Stomach smooth muscle (tissue), 2 donors: Measurements from ENCODE around the gene PPP1R13B.
A peak's percentile ranks its signal among the peaks of the same experiment; 100 is the strongest.

Experiments used
- H3K27ac ChIP-seq: one replicate; pipeline ENCODE4 v1.7.0; 2013; ENCODE audit warnings: mild to moderate bottlenecking, low read length, inconsistent platforms
- H3K27me3 ChIP-seq, 2 donors: one replicate each; pipeline ENCODE4 v1.7.0; 2013; ENCODE audit warnings: low read length in 2 of 2; ENCODE audit not compliant: insufficient read depth in 2 of 2, control insufficient read depth in 1 of 2
- H3K36me3 ChIP-seq, 2 donors: one replicate each; pipeline ENCODE4 v1.7.0; 2013; ENCODE audit warnings: low read length in 2 of 2; ENCODE audit not compliant: control insufficient read depth in 2 of 2, insufficient read depth in 2 of 2
- H3K4me1 ChIP-seq: one replicate; pipeline ENCODE4 v1.7.0; 2013; ENCODE audit warnings: low read length; ENCODE audit not compliant: control insufficient read depth, insufficient read depth
- H3K4me3 ChIP-seq, 2 donors: one replicate each; pipeline ENCODE4 v1.7.0; 2013; ENCODE audit warnings: low read length in 2 of 2
- H3K9ac ChIP-seq, 2 donors: one replicate each; pipeline ENCODE4 v1.7.0; 2013; ENCODE audit warnings: low read length in 2 of 2, mild to moderate bottlenecking in 1 of 2
- H3K9me3 ChIP-seq, 2 donors: one replicate each; pipeline ENCODE4 v1.7.0; 2013; ENCODE audit warnings: low read length in 2 of 2; ENCODE audit not compliant: control insufficient read depth in 2 of 2
- donor health status: healthy.
- donor health status: Pancreatic carcinoma.

The PPP1R13B gene, protein sequence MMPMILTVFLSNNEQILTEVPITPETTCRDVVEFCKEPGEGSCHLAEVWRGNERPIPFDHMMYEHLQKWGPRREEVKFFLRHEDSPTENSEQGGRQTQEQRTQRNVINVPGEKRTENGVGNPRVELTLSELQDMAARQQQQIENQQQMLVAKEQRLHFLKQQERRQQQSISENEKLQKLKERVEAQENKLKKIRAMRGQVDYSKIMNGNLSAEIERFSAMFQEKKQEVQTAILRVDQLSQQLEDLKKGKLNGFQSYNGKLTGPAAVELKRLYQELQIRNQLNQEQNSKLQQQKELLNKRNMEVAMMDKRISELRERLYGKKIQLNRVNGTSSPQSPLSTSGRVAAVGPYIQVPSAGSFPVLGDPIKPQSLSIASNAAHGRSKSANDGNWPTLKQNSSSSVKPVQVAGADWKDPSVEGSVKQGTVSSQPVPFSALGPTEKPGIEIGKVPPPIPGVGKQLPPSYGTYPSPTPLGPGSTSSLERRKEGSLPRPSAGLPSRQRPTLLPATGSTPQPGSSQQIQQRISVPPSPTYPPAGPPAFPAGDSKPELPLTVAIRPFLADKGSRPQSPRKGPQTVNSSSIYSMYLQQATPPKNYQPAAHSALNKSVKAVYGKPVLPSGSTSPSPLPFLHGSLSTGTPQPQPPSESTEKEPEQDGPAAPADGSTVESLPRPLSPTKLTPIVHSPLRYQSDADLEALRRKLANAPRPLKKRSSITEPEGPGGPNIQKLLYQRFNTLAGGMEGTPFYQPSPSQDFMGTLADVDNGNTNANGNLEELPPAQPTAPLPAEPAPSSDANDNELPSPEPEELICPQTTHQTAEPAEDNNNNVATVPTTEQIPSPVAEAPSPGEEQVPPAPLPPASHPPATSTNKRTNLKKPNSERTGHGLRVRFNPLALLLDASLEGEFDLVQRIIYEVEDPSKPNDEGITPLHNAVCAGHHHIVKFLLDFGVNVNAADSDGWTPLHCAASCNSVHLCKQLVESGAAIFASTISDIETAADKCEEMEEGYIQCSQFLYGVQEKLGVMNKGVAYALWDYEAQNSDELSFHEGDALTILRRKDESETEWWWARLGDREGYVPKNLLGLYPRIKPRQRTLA

DNA sequence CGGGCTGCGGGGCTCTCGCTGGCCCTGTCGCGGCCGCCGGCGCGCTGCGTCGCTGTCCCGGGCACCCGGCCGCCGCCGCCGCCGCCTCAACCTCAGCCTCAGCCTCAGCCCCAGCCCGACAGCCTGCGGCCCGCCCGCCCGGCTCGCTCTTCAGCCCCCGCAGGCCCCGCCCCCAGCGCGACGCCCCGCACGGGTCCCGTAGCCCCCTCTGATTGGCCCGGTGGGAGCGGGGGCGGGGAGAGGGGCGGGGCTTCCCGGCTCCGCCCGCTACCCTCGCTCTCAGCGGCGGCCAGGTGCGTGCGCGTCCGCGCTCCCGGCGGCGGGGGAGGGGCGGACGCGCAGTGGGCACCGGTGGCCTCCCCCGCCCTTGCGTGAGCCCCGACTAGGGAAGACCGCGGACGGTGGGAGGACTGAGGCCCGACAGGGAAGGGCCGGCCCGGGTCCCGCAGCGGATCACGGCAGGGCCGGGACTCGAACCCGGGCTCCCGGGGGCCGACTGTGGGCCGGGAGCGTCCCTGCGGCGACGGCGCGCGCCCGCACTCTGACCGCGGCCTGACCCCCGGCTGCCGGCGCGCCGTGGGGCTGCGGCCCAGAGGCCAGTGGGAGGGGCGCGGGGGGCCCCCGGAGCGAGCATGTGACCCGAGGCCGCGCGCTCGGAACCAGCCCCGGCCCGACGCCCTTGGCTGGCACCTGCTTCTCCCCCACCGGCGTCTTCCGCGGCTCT, at the start of gene PPP1R13B:
TSS of gene PPP1R13B (minus strand) at position 125 of the 724 bp plus-strand sequence. CDS start 268 bp downstream, outside the sequence.
- H3K27ac ChIP-seq, result peak within 1 kb of the TSS; percentile 53
- H3K36me3 ChIP-seq, result no peaks in the 10 kb centered on the region
- H3K27me3 ChIP-seq, result no peaks in the 10 kb centered on the region
- H3K9me3 ChIP-seq, result no peaks in the 10 kb centered on the region
- peaks cover 15% of the 10 kb centered on the region for H3K4me1 ChIP-seq
- H3K4me3 ChIP-seq, result peak within 1 kb of the TSS; percentile 62 to 83
- peak within 1 kb of the TSS; percentile 51 to 55 for H3K9ac ChIP-seq

DNA sequence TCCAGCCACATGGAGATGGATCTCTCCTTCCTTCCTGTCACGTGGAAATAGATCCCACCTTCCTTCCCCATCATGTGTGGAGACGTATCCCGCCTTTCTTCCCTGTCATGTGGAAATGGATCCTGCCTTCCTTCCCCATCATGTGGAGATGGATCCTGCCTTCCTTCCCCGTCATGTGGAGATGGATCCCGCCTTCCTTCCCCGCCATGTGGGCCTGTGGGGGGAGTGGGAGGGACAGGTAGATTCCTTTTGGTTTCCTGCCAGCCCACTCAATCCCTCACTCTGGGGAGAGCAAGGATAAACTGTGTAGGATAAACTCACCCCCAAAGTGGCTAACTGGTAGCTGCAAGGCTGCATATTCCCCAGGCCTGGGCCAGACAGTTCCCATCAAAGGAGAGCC, 49.2 kb upstream of the PPP1R13B start:
- H3K4me1 ChIP-seq, result peaks cover 9% of the 10 kb centered on the region
- no peak overlapping the region for H3K4me3 ChIP-seq
- H3K9me3 ChIP-seq, result no peaks in the 10 kb centered on the region
- no peak overlapping the region for H3K9ac ChIP-seq
- H3K36me3 ChIP-seq, result no peaks in the 10 kb centered on the region
- H3K27ac ChIP-seq, result no peak overlapping the region
- no peaks in the 10 kb centered on the region for H3K27me3 ChIP-seq

DNA sequence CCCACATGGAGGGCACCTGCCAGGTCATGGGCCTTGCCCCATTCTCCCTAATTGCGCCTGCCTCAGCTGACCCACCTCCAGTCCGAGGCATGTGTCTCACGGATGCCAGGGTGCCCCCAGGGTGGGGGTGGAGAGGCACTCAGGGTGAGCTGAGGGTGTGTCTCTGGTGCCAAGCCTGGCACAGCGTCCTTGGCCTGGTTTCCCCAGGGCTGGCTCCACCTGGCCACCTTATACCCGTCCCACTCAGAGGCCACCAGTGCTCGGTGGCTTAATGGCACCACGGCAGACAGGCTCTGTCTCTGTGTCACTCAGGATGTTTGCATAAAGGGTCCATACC, 47.3 kb upstream of the PPP1R13B start:
- Histone ChIP-seq H3K9me3 (no peaks in the 10 kb centered on the region), H3K27ac (no peak overlapping the region), H3K4me3 (no peak overlapping the region), H3K27me3 (no peaks in the 10 kb centered on the region), H3K4me1 (peaks cover 9% of the 10 kb centered on the region), H3K36me3 (no peaks in the 10 kb centered on the region), H3K9ac (no peak overlapping the region)

DNA sequence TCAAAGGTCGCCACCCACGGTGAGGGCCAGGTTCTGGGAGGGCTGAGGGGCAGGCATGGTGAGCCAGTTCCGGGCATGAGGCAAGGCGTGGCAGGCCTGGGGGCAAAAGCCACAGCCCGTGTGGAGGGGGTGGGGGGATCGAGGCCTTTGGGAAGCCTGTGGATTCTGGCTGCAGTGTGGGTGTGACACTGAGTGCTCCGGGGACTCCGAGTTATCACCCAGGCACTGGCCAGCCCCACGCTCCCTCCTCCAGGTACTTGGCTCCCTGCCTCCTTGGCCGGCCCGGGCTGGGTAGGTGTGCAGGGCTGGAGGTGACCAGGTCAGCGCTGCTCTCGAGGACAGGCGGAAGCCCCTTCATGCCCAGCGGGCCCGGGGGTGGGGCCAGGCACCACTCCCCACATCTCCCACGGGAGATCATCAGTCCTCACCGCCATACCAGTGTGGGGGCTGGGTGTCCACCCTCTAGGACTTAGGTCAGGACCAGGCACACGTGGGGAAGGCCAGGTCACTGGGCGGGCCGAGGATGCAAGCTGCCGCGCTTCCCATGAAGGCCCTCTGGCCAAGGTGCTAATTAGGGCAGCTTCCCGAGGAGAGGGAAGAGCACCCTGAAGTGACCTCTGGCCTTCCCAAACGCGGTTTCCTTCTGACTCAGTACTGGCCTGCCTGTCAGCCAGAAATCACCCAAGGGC, 46.8 kb upstream of the PPP1R13B start:
- H3K36me3 ChIP-seq, result no peaks in the 10 kb centered on the region
- H3K27me3 ChIP-seq, result no peaks in the 10 kb centered on the region
- no peak overlapping the region for H3K27ac ChIP-seq
- H3K4me3 ChIP-seq, result no peak overlapping the region
- no peak overlapping the region for H3K9ac ChIP-seq
- no peaks in the 10 kb centered on the region for H3K9me3 ChIP-seq
- peaks cover 9% of the 10 kb centered on the region for H3K4me1 ChIP-seq

DNA sequence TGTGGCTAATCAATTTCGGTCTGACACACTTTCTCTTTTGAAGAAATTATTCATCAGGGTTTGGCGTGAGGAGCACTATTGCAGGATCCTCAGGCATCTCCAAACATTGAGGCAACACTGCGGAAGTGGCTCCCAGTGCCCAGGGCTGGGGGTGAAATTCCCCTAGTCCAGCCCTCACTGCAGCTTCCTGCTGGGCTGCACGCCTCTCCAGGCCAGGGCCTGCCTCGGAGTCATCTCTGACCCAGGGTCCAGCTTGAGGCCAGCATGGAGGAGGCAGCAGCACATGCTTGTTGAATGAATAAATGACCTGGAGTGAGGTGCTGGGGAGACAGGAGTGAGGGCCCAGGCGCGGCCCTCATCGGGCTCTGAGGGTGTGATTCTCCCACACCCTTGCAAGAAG, 44.9 kb upstream of the PPP1R13B start:
- Histone ChIP-seq H3K27ac (no peak overlapping the region), H3K9ac (no peak overlapping the region), H3K4me1 (peaks cover 2% of the 10 kb centered on the region), H3K4me3 (no peak overlapping the region), H3K27me3 (no peaks in the 10 kb centered on the region), H3K36me3 (no peaks in the 10 kb centered on the region), H3K9me3 (no peaks in the 10 kb centered on the region)

DNA sequence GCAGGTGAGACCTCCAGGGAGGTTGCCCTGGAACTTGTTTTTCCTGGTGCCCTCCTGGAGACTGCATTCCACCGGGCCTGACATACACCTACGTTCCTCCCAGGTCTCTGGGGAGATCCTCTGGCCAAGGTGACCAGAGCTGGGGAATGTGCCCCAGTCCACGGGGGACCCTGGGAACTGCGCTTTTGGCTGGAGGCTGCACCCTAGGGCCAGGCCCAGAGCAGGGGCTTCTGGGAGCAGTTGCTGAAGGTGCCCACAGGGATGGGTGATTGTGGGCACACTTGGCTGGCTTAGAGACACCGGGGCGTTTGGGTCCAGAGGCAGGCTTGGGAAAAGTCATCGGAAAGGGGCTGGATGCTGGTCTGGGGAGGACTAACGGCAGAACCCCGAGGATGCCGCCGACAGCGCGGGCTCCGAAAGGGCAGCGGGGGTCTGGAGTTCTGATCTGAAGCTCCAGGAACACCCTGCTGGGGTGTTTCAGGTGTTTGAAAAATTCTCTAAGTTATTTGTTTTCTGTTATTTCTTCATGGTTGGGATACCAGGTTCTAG, 44.4 kb upstream of the PPP1R13B start:
- Histone ChIP-seq H3K4me3 (no peak overlapping the region), H3K36me3 (no peaks in the 10 kb centered on the region), H3K27ac (no peak overlapping the region), H3K4me1 (no peaks in the 10 kb centered on the region), H3K9me3 (no peaks in the 10 kb centered on the region), H3K9ac (no peak overlapping the region), H3K27me3 (no peaks in the 10 kb centered on the region)

DNA sequence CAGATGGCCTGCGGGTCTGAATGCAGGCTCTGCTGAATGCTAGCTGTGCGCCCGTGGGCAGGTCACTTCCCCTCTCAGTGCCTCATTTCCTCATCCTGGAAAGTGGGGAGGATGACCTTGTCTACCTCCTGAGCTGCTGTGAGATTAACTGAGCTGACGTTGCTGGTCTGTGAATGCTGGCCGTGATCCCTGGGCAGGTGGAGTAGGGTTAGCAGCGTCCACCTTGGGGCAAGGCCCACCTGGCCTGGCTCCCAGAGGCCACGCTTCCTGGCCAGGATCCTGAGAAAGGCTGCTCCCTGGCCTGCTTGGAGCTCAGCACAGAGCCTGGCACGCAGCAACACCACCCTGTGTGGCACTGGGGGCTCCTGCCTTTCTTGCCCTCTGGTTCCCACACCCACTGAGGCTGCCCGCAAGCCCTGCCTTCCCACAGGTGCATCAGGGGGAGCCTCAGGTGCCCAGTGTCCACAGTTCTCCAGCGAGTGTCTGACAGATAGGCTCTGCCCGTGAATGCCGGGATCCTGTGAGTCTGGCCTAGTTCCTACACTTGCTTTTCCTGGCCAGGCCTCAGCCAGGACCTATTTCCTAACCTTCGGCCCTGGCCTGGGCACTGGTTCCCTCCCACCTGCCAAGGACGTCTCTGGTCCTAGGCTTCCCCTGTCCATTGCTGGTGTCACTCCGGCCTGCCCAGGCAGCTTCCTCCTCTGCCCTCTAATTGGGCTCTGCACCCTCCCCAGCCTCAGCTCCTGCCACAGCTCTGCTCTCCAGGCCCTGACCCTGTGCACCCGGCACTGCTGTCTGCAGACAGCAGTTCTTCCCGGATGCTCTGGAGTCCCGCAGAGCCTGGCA, 43.7 kb upstream of the PPP1R13B start:
- Histone ChIP-seq H3K36me3 (no peaks in the 10 kb centered on the region), H3K9ac (no peak overlapping the region), H3K4me1 (no peaks in the 10 kb centered on the region), H3K4me3 (no peak overlapping the region), H3K27ac (no peak overlapping the region), H3K27me3 (no peaks in the 10 kb centered on the region), H3K9me3 (no peaks in the 10 kb centered on the region)

DNA sequence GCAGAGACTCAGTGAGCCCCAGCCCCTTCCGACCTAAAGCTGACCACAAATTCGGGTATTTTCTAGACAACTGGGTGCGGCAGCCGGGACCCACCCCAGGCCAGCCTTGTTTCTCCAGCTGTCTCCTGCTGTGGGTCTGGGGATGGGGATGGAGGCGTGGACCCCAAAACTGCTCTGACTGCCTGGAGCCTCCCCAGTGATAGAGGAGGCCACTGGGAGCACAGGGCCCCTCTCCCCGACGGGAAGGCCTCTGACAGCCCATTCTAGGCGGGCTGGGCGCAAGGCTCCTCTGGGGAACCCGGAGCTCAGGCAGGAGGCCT, 42.6 kb upstream of the PPP1R13B start:
- Histone ChIP-seq H3K9ac (no peak overlapping the region), H3K27me3 (no peaks in the 10 kb centered on the region), H3K36me3 (no peaks in the 10 kb centered on the region), H3K4me3 (no peak overlapping the region), H3K27ac (no peak overlapping the region), H3K4me1 (no peaks in the 10 kb centered on the region), H3K9me3 (no peaks in the 10 kb centered on the region)

DNA sequence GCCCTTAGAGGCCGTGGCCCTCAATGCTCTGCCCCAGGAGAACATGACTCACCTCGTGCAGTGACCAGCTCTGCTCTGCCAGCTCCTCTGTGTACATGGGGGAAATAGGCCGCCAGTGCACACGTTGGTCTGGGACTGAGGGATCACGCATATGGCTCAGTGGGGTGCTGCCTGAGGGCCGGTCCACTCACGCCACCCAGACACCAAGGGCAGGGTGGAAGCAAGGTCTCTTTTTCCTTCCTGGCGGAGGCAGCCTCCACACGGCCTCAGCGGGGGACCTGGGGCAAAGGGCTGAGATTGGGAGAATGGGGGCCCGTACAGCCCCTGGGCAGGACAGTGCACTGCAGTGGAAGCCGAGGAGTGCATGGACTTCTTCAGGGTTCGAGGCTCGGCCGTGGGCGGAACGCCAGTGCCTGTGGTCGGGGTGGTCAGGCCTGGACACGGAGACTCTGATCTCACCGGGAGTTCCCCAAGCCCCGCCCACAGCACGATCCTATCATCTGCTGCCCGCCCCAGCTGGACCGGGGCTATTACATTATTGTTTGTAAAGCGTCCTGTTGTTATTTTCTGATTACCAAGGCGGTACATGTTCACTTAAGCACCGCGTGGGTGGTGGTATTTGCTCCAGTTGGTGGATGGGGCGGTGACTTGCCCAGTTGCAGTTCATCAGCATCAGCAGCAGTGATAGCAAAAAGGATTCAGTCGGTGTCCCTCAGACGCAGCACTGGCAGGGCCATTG, 42.1 kb upstream of the PPP1R13B start:
- Histone ChIP-seq H3K4me1 (no peaks in the 10 kb centered on the region), H3K9me3 (no peaks in the 10 kb centered on the region), H3K4me3 (no peak overlapping the region), H3K36me3 (no peaks in the 10 kb centered on the region), H3K27me3 (no peaks in the 10 kb centered on the region), H3K27ac (no peak overlapping the region), H3K9ac (no peak overlapping the region)
